Colonic mucosa (tissue), 4 donors: Measurements from ENCODE around the gene PDE10A. TPM values are rescaled to one million over a fixed set of nuclear protein-coding genes. Genes with fewer than 3 reads are reported as not detected.

ENCODE experiments used
- DNase-seq: peaks from one replicate; pipeline ENCODE4 v3.0.0-alpha.2; 2020
- H3K27ac ChIP-seq: fragments of 200-600 bp; one replicate; pipeline ENCODE4 v1.8.0; 2021
- H3K27me3 ChIP-seq: fragments of 200-600 bp; one replicate; pipeline ENCODE4 v1.8.0; 2021
- H3K36me3 ChIP-seq: fragments of 200-600 bp; one replicate; pipeline ENCODE4 v1.8.0; 2021
- H3K4me1 ChIP-seq: fragments of 200-600 bp; one replicate; pipeline ENCODE4 v1.8.0; 2021; ENCODE audit warnings: mild to moderate bottlenecking
- H3K4me3 ChIP-seq: fragments of 200-600 bp; one replicate; pipeline ENCODE4 v1.8.0; 2021
- H3K9ac ChIP-seq, 2 donors: one replicate each; pipeline ENCODE4 v1.7.0; 2013; ENCODE audit warnings: control low read depth in 2 of 2, low read depth in 2 of 2, low read length in 2 of 2
- H3K9me3 ChIP-seq: fragments of 200-600 bp; one replicate; pipeline ENCODE4 v1.8.0; 2021
- CTCF ChIP-seq: fragments of 200-600 bp; IDR thresholded peaks from one replicate; pipeline ENCODE4 v1.8.0; 2022; ENCODE audit warnings: antibody characterized with exemption, mild to moderate bottlenecking
- intact Hi-C: fragments of 100-400 bp; cut with DNase I; formaldehyde crosslinking; loops from one replicate; pipeline ENCODE4 v1.14.1; 2022
- total RNA-seq, 2 donors: library from RNA; stranded (reverse); fragmentation: NEBNext Ultra II Directional in 1 of 2; extraction: Animal tissue kit (Norgen Biotek cat#: 25700) in 1 of 2; gene quantifications; one replicate each; pipeline ENCODE4 v1.2.1, GENCODE V29; 2021
- donor health status: healthy.
- donor health status: DM: no; HTN: no; CAD: no.
- donor health status: DM: no; HTN: no; CAD: no.

Gene PDE10A
- total RNA-seq, 2 donors from 2014 or later = 0.37 to 3.4 TPM

- no peaks in the 10 kb centered on the region for H3K36me3 ChIP-seq
- DNase-seq = no peak
- H3K4me3 ChIP-seq = no peak overlapping the region
- intact Hi-C loops = no loop called here
- H3K27me3 ChIP-seq = no peaks in the 10 kb centered on the region
- H3K4me1 ChIP-seq = no peaks in the 10 kb centered on the region
- no peak overlapping the region for H3K9ac ChIP-seq
- TF ChIP-seq CTCF = no peak
- no peaks in the 10 kb centered on the region for H3K9me3 ChIP-seq
- H3K27ac ChIP-seq = no peak overlapping the region
Measured at GRCh38 chr6:165588515-165588914, 74.5 kb downstream of the PDE10A start.

GRCh38 chr6:165587206-165587605 lies 75.8 kb downstream of the PDE10A start:
- H3K36me3 ChIP-seq = no peaks in the 10 kb centered on the region
- no peak for DNase-seq
- no peak overlapping the region for H3K9ac ChIP-seq
- H3K27me3 ChIP-seq = no peaks in the 10 kb centered on the region
- no peaks in the 10 kb centered on the region for H3K9me3 ChIP-seq
- no peak overlapping the region for H3K27ac ChIP-seq
- H3K4me3 ChIP-seq = no peak overlapping the region
- TF ChIP-seq CTCF = no peak
- intact Hi-C loops = no loop called here
- no peaks in the 10 kb centered on the region for H3K4me1 ChIP-seq

GRCh38 chr6:165586706-165587105 lies 76.3 kb downstream of the PDE10A start:
- H3K4me1 ChIP-seq = no peaks in the 10 kb centered on the region
- intact Hi-C loops = no loop called here
- H3K9ac ChIP-seq = no peak overlapping the region
- H3K9me3 ChIP-seq = no peaks in the 10 kb centered on the region
- H3K36me3 ChIP-seq = no peaks in the 10 kb centered on the region
- no peak for DNase-seq
- no peak overlapping the region for H3K27ac ChIP-seq
- no peaks in the 10 kb centered on the region for H3K27me3 ChIP-seq
- no peak overlapping the region for H3K4me3 ChIP-seq
- TF ChIP-seq CTCF = no peak

- TF ChIP-seq CTCF = no peak
- Histone ChIP-seq H3K4me3 (no peak overlapping the region), H3K36me3 (no peaks in the 10 kb centered on the region), H3K4me1 (no peaks in the 10 kb centered on the region), H3K9me3 (no peaks in the 10 kb centered on the region), H3K27ac (no peak overlapping the region), H3K9ac (no peak overlapping the region), H3K27me3 (no peaks in the 10 kb centered on the region)
- intact Hi-C loops = no loop called here
- DNase-seq = no peak
Measured at GRCh38 chr6:165585060-165585459, 78.0 kb downstream of the PDE10A start.

- Histone ChIP-seq H3K36me3 (no peaks in the 10 kb centered on the region), H3K9me3 (no peaks in the 10 kb centered on the region), H3K27me3 (no peaks in the 10 kb centered on the region), H3K27ac (no peak overlapping the region), H3K9ac (no peak overlapping the region), H3K4me1 (no peaks in the 10 kb centered on the region), H3K4me3 (no peak overlapping the region)
- TF ChIP-seq CTCF = no peak
- no peak for DNase-seq
- intact Hi-C loops = no loop called here
Measured at GRCh38 chr6:165584541-165584940, 78.5 kb downstream of the PDE10A start.

- H3K9me3 ChIP-seq = no peaks in the 10 kb centered on the region
- intact Hi-C loops = no loop called here
- H3K4me3 ChIP-seq = no peak overlapping the region
- H3K4me1 ChIP-seq = no peaks in the 10 kb centered on the region
- H3K27me3 ChIP-seq = no peaks in the 10 kb centered on the region
- no peak for DNase-seq
- no peak for TF ChIP-seq CTCF
- no peaks in the 10 kb centered on the region for H3K36me3 ChIP-seq
- no peak overlapping the region for H3K9ac ChIP-seq
- H3K27ac ChIP-seq = no peak overlapping the region
Measured at GRCh38 chr6:165581678-165582077, 81.4 kb downstream of the PDE10A start.
